Measurements from ENCODE around the gene FMNL2. TPM values are rescaled to one million over a fixed set of nuclear protein-coding genes. Genes with fewer than 3 reads are reported as not detected.

FMNL2 gene
- total RNA-seq, 1 donor from 2014 or later, result 69.7 TPM

- DNase-seq (ENCODE audit: low read depth), result peak; percentile 89
These were observed 70.5 kb downstream of the FMNL2 start for GRCh38 chr2:152405206-152406118.

- no peak for DNase-seq (ENCODE audit: low read depth)
These were observed 71.3 kb downstream of the FMNL2 start for GRCh38 chr2:152406119-152406835.

DNA sequence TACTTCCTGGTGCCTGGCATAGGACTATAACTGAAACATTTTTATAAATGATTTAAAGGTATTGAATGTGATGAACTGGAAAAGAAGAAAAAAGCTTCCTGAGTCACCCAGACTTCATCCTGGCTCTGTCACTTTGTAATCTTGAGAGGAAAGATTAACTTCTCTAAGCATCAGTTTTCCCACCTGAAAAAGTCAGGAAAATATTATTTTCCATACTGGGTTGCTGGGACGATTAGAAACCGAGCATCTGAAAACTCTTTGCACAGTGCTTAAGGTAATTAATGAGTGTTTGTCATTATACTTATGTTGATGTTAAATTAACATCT lies 71.8 kb downstream of the FMNL2 start:
- DNase-seq (ENCODE audit: low read depth), result peak; percentile 56

DNA sequence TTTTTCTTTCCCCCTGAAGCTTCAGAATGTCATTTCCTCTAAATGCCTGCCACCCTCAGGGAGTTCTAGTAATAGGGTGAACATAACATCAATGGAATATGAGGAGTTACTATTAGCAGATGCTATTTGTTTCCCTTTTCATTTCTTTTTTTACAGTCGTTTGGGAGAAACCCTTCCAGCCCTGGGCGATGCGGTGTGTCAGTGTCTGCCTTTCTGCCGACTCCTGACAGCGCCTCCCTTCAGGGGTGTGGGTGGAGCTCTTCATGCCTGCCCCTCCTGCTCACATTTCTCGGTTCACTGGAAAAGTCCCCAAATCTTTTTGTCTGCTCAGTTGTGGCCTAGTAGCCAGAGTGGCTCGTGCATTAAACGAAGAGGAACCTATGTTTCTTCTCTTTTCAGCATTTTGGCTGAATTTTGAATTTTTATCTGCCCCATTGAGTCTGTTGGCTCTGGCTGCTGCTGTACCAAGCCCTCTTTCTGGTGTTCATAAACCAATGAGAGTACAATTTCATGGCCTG lies 72.3 kb downstream of the FMNL2 start:
- peak; percentile 66 for DNase-seq (ENCODE audit: low read depth)

DNA sequence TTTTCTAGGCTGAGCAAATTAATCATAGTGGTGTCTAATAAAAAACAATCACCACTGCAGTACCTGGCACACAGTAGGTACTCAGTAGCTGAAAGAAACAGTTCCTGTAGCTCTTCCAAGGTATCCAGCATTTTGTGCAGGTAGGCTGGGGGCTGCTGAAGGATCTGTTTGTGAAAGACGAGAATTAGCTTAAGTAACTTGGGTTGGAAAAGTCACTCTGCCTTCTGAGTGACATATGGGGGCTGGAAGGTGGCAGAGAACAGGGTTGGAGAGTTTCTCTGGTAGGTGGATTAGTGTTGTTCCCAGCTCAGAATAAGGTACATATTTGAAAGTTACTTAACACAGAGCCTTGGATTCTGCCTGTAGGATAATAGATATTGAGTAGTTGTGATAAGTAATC lies 72.8 kb downstream of the FMNL2 start:
- no peak for DNase-seq (ENCODE audit: low read depth)

DNA sequence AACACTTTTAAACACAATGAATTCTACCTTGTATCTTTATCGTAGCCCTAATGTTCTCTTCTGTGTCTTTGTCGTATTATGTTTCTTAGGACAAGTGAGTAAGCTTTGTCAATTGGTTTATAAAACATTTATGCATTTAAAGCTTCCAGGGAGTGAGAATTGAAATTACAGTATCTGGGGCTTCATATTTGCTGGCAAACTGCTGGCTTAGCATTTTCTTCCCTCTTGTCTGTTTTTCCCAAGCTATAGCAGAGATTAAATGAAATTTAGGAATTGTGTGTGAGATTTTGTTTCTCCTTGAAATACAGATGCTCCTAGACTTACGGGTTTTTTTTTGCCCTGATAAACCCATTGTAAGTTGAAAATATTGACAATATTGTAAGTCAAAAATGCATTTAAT lies 73.3 kb downstream of the FMNL2 start:
- DNase-seq (ENCODE audit: low read depth), result no peak

- DNase-seq (ENCODE audit: low read depth), result no peak
These were observed 74.6 kb downstream of the FMNL2 start for GRCh38 chr2:152409386-152410164.

DNA sequence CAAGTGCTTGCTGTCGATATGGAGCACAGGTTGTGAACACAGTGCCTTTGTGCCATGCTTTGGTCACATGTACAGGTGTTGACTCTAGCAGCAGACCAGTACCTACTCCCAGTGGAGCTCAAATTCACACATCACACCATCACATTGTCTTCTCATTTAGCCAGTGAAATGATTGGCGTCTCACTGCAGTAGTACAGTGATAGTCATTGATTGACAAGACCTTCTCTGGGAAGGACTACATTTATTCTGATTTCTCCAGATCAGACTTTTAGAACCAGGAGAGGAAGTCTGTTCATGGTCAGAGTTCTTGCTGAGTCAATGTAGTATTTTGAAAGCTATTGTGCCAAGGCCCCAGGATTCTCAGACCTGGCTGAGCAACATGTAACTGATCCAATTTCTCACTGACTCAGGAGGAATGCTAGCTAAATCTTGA lies 75.2 kb downstream of the FMNL2 start:
- DNase-seq (ENCODE audit: low read depth), result peak; percentile 83

DNA sequence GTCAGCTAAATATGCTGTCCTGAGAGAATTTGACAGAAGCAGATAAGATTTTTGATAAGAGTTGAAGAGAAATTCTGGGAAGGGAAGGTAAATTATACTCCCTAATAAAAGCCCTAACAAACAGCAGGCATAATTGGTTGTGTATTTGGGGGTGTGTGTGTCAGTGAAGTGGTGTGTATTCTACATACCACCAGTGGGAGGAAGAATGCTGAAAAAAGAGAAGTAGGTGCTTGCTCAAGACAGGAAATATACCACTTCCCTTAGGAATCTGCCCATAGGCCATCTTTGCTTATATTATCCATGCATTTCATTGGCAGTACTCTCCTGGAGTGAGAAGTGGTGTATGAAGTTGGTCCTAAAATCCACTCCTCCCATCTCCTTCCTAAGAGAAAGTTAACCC lies 76.2 kb downstream of the FMNL2 start:
- no peak for DNase-seq (ENCODE audit: low read depth)

- DNase-seq (ENCODE audit: low read depth), result peak; percentile 73
These were observed 78.5 kb downstream of the FMNL2 start for GRCh38 chr2:152413228-152414030.

DNA sequence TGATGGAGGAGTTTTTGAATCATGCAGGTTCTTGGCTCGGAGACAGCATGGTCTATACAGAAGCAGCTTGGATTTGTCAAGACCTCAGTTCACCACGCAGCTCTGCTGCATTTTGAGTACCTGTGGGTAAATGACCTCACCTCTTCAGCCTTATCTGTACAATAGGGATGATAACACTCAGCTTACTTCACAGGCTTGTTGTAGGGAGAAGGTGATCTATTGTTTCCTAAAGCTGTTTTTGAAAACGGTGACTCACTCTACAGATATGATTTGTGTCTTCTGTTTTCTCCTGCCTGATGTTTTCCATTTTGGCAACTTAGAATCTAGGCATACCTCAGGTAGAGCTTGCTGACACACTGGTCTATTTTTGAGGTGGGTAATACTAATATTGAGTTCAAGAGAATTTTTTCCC lies 80.3 kb downstream of the FMNL2 start:
- peak; percentile 41 for DNase-seq (ENCODE audit: low read depth)

DNA sequence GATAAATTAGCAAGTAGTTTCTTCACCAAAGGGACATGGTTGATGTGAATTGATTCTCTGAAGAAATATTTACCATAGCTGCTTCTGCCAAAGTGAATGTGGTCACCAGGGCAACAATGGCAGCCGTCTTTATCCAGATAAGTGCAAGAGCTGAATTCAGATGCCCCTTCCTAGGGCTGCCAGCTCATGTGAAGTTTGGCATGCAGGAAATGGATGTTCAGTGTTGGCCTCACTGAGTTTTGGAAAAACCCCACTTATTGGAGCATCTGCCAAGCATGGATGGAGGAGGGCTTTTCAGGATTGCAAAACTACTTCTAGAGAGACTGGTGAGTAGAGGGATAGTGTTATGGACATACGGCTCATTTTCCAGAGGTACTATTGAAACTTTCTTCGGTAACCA lies 80.8 kb downstream of the FMNL2 start:
- DNase-seq (ENCODE audit: low read depth), result no peak

GRCh38 chr2:152418688-152419087 lies 83.7 kb downstream of the FMNL2 start:
- no peak for DNase-seq (ENCODE audit: low read depth)

GRCh38 chr2:152419944-152420343 lies 85.0 kb downstream of the FMNL2 start:
- no peak for DNase-seq (ENCODE audit: low read depth)

DNA sequence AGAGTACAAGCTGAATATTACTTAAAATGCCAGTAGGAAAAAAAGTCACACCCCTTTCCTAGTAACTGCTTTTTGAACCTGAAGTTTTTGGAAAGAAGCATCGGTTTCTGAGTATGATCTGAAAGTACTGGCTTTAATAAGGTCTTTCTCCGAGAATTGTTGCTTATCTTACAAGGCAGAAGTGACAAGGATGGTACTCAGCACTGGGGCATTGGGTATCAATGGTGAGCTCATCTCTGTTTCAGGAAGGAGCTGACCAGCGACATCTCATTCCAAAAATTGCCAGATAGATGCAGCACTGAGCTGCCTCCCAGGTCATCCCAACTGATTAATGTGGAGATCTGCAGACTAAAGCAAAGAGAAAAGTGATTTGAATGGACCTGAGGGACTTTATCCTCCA lies 85.4 kb downstream of the FMNL2 start:
- DNase-seq (ENCODE audit: low read depth), result no peak

GRCh38 chr2:152420936-152421335 lies 86.0 kb downstream of the FMNL2 start:
- no peak for DNase-seq (ENCODE audit: low read depth)

DNA sequence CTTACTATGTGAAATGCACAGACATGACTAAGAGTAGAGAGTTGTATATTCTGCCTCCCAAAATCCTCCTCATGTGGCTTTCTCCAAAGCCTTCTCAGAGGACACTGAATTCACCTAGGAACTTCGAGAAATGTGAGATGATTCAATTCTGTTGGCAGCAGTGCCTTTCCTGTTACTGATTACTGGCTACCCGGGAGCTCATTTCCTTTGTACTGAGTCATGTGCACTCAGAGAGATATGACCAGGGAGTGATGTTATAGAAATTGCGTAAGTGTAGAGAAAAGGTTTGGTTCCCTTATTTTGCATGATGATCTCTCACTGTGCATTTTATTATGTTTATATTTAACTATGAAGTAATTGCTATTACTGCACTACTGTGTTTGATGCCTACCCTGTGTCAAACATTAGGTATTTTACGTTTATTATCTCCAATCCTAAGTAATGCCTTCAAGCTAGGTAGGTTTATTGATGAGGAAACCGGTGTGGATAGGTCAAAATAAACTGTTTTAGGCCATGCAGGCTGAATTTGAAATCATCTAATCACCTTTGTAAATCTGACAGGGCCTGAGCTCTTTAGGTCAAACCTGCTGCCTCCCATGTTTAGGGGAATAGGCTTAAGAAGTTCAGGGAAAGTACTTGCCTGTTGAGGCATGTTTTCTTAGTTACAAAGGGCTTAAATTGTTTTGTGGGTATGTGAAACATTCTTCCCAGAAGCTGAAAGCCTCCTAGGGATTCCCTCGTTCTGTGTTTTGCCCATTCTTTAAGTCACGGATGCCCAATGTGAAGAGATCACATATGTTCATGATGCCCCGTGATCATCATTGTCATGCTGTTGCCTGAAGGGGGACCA lies 86.8 kb downstream of the FMNL2 start:
- peak; percentile 99 for DNase-seq (ENCODE audit: low read depth)

DNA sequence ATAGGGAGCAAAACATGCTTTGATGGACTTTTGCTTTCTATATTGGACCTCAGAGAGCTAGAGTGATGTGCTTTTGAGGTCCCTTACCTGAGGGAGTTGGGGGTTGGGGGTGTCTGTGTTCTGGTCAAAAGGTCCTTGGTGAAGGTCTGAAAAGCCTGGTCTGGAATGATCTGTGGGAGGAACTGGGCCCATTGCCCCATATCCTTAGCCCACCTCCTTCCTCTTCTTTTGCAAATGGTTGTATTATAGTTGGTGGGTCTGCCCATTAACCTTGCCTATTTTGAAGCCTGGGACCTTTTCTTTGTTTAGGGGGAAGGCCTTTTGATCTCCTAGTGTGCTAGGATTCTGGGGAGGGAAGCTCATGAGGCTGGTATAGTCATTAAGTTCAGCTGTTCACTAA lies 88.7 kb downstream of the FMNL2 start:
- DNase-seq (ENCODE audit: low read depth), result no peak

- peak; percentile 51 for DNase-seq (ENCODE audit: low read depth)
These were observed 91.1 kb downstream of the FMNL2 start for GRCh38 chr2:152425765-152426727.
